H9 (cell line): ENCODE data around the gene BDH1. TPM values are rescaled to one million over a fixed set of nuclear protein-coding genes. Genes with fewer than 3 reads are reported as not detected.
A peak's percentile ranks its signal among the peaks of the same experiment; 100 is the strongest.

ENCODE experiments used
- DNase-seq: peaks from one replicate; pipeline ENCODE4 v3.0.0-alpha.2; 2017
- H2AFZ ChIP-seq: one replicate; pipeline ENCODE4 v1.6.1; 2013; ENCODE audit warnings: mild to moderate bottlenecking, low read length, control low read depth, moderate library complexity
- H2AK5ac ChIP-seq: 2 replicates; pipeline ENCODE4 v1.6.1; 2013; ENCODE audit warnings: low read length, control low read depth, mixed read lengths; ENCODE audit not compliant: insufficient read length
- H2BK120ac ChIP-seq: one replicate; pipeline ENCODE4 v1.6.1; 2013; ENCODE audit warnings: low read depth, mild to moderate bottlenecking, low read length, control low read depth, inconsistent platforms; ENCODE audit not compliant: poor library complexity, severe bottlenecking
- H2BK12ac ChIP-seq: 2 replicates; pipeline ENCODE4 v1.6.1; 2013; ENCODE audit warnings: low read length, control low read depth, mixed read lengths, low read depth; ENCODE audit not compliant: insufficient read length
- H2BK15ac ChIP-seq: 2 replicates; pipeline ENCODE4 v1.6.1; 2013; ENCODE audit warnings: low read depth, low read length, control low read depth
- H2BK20ac ChIP-seq: one replicate; pipeline ENCODE4 v1.6.1; 2013; ENCODE audit warnings: low read depth, mild to moderate bottlenecking, low read length, control low read depth, inconsistent platforms; ENCODE audit not compliant: poor library complexity, severe bottlenecking
- H2BK5ac ChIP-seq: 2 replicates; pipeline ENCODE4 v1.6.1; 2013; ENCODE audit warnings: low read length, control low read depth, mixed read lengths; ENCODE audit not compliant: insufficient read length
- H3K14ac ChIP-seq: 2 replicates; pipeline ENCODE4 v1.6.1; 2013; ENCODE audit warnings: low read length, control low read depth; ENCODE audit not compliant: insufficient read depth
- H3K18ac ChIP-seq: 2 replicates; pipeline ENCODE4 v1.6.1; 2013; ENCODE audit warnings: low read depth, mild to moderate bottlenecking, mixed read lengths, low read length, control low read depth; ENCODE audit not compliant: insufficient read length
- H3K23ac ChIP-seq: 2 replicates; pipeline ENCODE4 v1.6.1; 2013; ENCODE audit warnings: low read length, control low read depth, mixed read lengths, low read depth; ENCODE audit not compliant: insufficient read length
- H3K23me2 ChIP-seq: 2 replicates; pipeline ENCODE4 v1.6.1; 2013; ENCODE audit warnings: low read depth, mild to moderate bottlenecking, mixed read lengths, low read length, control low read depth; ENCODE audit not compliant: insufficient read length, poor library complexity, severe bottlenecking
- H3K27ac ChIP-seq: 2 replicates; pipeline ENCODE4 v1.5.1; 2013; ENCODE audit warnings: low read length, control low read depth, mixed read lengths, low read depth; ENCODE audit not compliant: insufficient read length
- H3K27me3 ChIP-seq: 2 replicates; pipeline ENCODE4 v1.6.1; 2013; ENCODE audit warnings: low read length, control low read depth, inconsistent platforms; ENCODE audit not compliant: insufficient read depth
- H3K4ac ChIP-seq: 2 replicates; pipeline ENCODE4 v1.6.1; 2013; ENCODE audit warnings: low read depth, mild to moderate bottlenecking, control low read depth, inconsistent platforms, low read length, moderate library complexity
- H3K4me1 ChIP-seq: 2 replicates; pipeline ENCODE4 v1.6.1; 2013; ENCODE audit warnings: low read length, control low read depth, inconsistent platforms; ENCODE audit not compliant: insufficient read depth
- H3K4me2 ChIP-seq: 2 replicates; pipeline ENCODE4 v1.6.1; 2013; ENCODE audit warnings: low read length, control low read depth, mixed read lengths; ENCODE audit not compliant: insufficient read length, insufficient read depth
- H3K56ac ChIP-seq: 2 replicates; pipeline ENCODE4 v1.6.1; 2013; ENCODE audit warnings: low read depth, mild to moderate bottlenecking, mixed read lengths, low read length, control low read depth; ENCODE audit not compliant: insufficient read length
- H3K79me1 ChIP-seq: 2 replicates; pipeline ENCODE4 v1.6.1; 2013; ENCODE audit warnings: low read depth, mild to moderate bottlenecking, moderate library complexity, low read length, control low read depth, inconsistent platforms; ENCODE audit not compliant: insufficient read depth, poor library complexity, severe bottlenecking
- H3K79me2 ChIP-seq: 2 replicates; pipeline ENCODE4 v1.6.1; 2013; ENCODE audit warnings: low read length, control low read depth, inconsistent platforms; ENCODE audit not compliant: insufficient read depth
- H3K9ac ChIP-seq: 2 replicates; pipeline ENCODE4 v1.6.1; 2013; ENCODE audit warnings: low read length, control low read depth, mixed read lengths; ENCODE audit not compliant: insufficient read length; ENCODE audit errors: extremely low read depth
- H3K9me3 ChIP-seq: one replicate; pipeline ENCODE4 v1.6.1; 2013; ENCODE audit warnings: low read depth, low read length, inconsistent platforms; ENCODE audit not compliant: control insufficient read depth
- H3T11ph ChIP-seq: one replicate; pipeline ENCODE4 v1.6.1; 2013; ENCODE audit warnings: mild to moderate bottlenecking, low read length, control low read depth, inconsistent platforms
- H4K20me1 ChIP-seq: one replicate; pipeline ENCODE4 v1.6.1; 2013; ENCODE audit not compliant: control insufficient read depth, insufficient read length, insufficient read depth
- H4K5ac ChIP-seq: 2 replicates; pipeline ENCODE4 v1.6.1; 2013; ENCODE audit warnings: low read depth, mild to moderate bottlenecking, mixed read lengths, low read length, control low read depth; ENCODE audit not compliant: insufficient read length
- H4K8ac ChIP-seq: replicated peaks from 2 replicates; pipeline ENCODE4 v1.6.1; 2013; ENCODE audit warnings: low read length, control low read depth, mixed read lengths, low read depth; ENCODE audit not compliant: insufficient read length
- H4K91ac ChIP-seq: 2 replicates; pipeline ENCODE4 v1.6.1; 2013; ENCODE audit warnings: low read depth, mild to moderate bottlenecking, moderate library complexity, mixed read lengths, low read length, control low read depth; ENCODE audit not compliant: insufficient read length
- H3K27ac Mint-ChIP-seq, 3 experiments: 2 replicates in 2 of 3; 3 replicates in 1 of 3; pipeline ENCODE4 v1.8.0; 2020 to 2021; ENCODE audit warnings: mixed read lengths in 3 of 3, mild to moderate bottlenecking in 1 of 3, moderate library complexity in 1 of 3
- H3K27me3 Mint-ChIP-seq: 2 replicates; pipeline ENCODE4 v1.8.0; 2021; ENCODE audit warnings: low read depth, mild to moderate bottlenecking, moderate library complexity, mixed read lengths
- H3K36me3 Mint-ChIP-seq, 3 experiments: 2 replicates in 2 of 3; 3 replicates in 1 of 3; pipeline ENCODE4 v1.8.0; 2020 to 2021; ENCODE audit warnings: low read depth in 3 of 3, mixed read lengths in 3 of 3; ENCODE audit not compliant: insufficient read depth in 1 of 3
- H3K4me1 Mint-ChIP-seq, 2 experiments: 2 replicates each; pipeline ENCODE4 v1.8.0; 2020; ENCODE audit warnings: mixed read lengths in 2 of 2
- H3K4me3 Mint-ChIP-seq, 2 experiments: 2 replicates in 1 of 2; 3 replicates in 1 of 2; pipeline ENCODE4 v1.8.0; 2020 to 2021; ENCODE audit warnings: mild to moderate bottlenecking in 2 of 2, mixed read lengths in 2 of 2, moderate library complexity in 1 of 2
- H3K9me3 Mint-ChIP-seq, 2 experiments: 2 replicates in 1 of 2; 3 replicates in 1 of 2; pipeline ENCODE4 v1.8.0; 2020; ENCODE audit warnings: mild to moderate bottlenecking in 2 of 2, mixed read lengths in 2 of 2, moderate library complexity in 1 of 2
- CTCF ChIP-seq: fragments of 200-600 bp; sonication (generic); conservative IDR thresholded peaks from 3 replicates; pipeline ENCODE4 v1.8.0; 2021; ENCODE audit warnings: antibody characterized with exemption, mild to moderate bottlenecking
- WGBS: extraction: QIAGEN DNeasy Blood & Tissue Kit; methylation state at CpG from one replicate; pipeline ENCODE4 v1.1.7; 2013; ENCODE audit warnings: missing lambda C conversion rate, low lambda C conversion rate, mixed read lengths; ENCODE audit not compliant: insufficient read length; ENCODE audit errors: extremely low coverage; 5-methylcytosine and 5-hydroxymethylcytosine counted together
- long read RNA-seq: library from polyadenylated mRNA; unstranded; transcript quantifications from one replicate; pipeline ENCODE4 v2.0.0, GENCODE V29; 2020
- total RNA-seq: library from RNA; stranded (reverse); gene quantifications from 2 replicates; pipeline ENCODE4 v1.2.1, GENCODE V29; 2021

The BDH1 gene
- 16.3 and 23.8 TPM in 2 replicates for total RNA-seq
- long read RNA-seq, transcript BDH1-202 (7 exons, 3,455 nt), result major isoform, 37 of 60 reads
- long read RNA-seq, transcript BDH1-209 (6 exons, 868 nt), result minor isoform, 5 of 60 reads
- long read RNA-seq, partial matches to known transcripts, result 2 of 60 reads
- long read RNA-seq, other reads (novel, unspliced or antisense), result 10 of 60 reads

- Histone ChIP-seq H3K14ac (peak within 1 kb of the TSS; percentile 86), H2AFZ (no peak within 1 kb of the TSS), H3K27ac (no peak within 1 kb of the TSS), H3K56ac (no peak within 1 kb of the TSS), H3K9me3 (peaks cover 1% of the 10 kb centered on the region), H3K79me2 (no peaks in the 10 kb centered on the region), H2BK120ac (no peak within 1 kb of the TSS), H3K4me2 (peak within 1 kb of the TSS; percentile 56), H3K4ac (no peak within 1 kb of the TSS), H4K91ac (no peak within 1 kb of the TSS), H4K20me1 (no peaks in the 10 kb centered on the region), H2BK15ac (no peak within 1 kb of the TSS), H2BK20ac (no peak within 1 kb of the TSS), H2AK5ac (no peak within 1 kb of the TSS), H3K18ac (peak within 1 kb of the TSS; percentile 88), H3K9ac (peak within 1 kb of the TSS; percentile 21), H2BK12ac (no peak within 1 kb of the TSS), H3K27me3 (no peaks in the 10 kb centered on the region), H3K79me1 (no peaks in the 10 kb centered on the region), H3K23me2 (peaks cover 6% of the 10 kb centered on the region), H3T11ph (no peak within 1 kb of the TSS), H3K23ac (no peak within 1 kb of the TSS), H3K4me1 (peaks cover 8% of the 10 kb centered on the region; the same call in 1 of the 2 replicates), H4K5ac (no peak within 1 kb of the TSS), H4K8ac (no peak within 1 kb of the TSS), H2BK5ac (no peak within 1 kb of the TSS)
- Mint-ChIP-seq H3K27me3 (peaks cover 36% of the 10 kb centered on the region), H3K4me3 (peak within 1 kb of the TSS; percentile 72 to 82), H3K9me3 (peaks cover 2 to 3% of the 10 kb centered on the region in 2 experiments; a peak in 3 of 5 replicates), H3K27ac (peak within 1 kb of the TSS in 2 of 3 experiments; percentile 61 to 89; a peak in 5 of 7 replicates), H3K4me1 (peaks cover 31 to 39% of the 10 kb centered on the region in 2 experiments), H3K36me3 (peaks cover 0 to 4% (median 3%) of the 10 kb centered on the region in 3 experiments; a peak in 4 of 7 replicates)
- no peak for TF ChIP-seq CTCF
- peak; percentile 76 for DNase-seq
- no CpG with 5 or more reads among the region's 96 CpGs for WGBS
Observed at GRCh38 chr3:197555281-197556261, at the start of gene BDH1. Gene BDH1, minus strand, starts transcription at chr3:197555968. Its CDS starts 9,525 bp downstream, at chr3:197546443.
